ENCODE results near the gene OXCT2. TPM values are rescaled to one million over a fixed set of nuclear protein-coding genes. Genes with fewer than 3 reads are reported as not detected.

Gene OXCT2
- total and polyA plus RNA-seq, 9 of the 15 experiments (the other 6 are each of a cell fraction or from before 2014, with no cell fraction given), result 0.08 to 0.64 (median 0.22) TPM; not detected in 2

DNA sequence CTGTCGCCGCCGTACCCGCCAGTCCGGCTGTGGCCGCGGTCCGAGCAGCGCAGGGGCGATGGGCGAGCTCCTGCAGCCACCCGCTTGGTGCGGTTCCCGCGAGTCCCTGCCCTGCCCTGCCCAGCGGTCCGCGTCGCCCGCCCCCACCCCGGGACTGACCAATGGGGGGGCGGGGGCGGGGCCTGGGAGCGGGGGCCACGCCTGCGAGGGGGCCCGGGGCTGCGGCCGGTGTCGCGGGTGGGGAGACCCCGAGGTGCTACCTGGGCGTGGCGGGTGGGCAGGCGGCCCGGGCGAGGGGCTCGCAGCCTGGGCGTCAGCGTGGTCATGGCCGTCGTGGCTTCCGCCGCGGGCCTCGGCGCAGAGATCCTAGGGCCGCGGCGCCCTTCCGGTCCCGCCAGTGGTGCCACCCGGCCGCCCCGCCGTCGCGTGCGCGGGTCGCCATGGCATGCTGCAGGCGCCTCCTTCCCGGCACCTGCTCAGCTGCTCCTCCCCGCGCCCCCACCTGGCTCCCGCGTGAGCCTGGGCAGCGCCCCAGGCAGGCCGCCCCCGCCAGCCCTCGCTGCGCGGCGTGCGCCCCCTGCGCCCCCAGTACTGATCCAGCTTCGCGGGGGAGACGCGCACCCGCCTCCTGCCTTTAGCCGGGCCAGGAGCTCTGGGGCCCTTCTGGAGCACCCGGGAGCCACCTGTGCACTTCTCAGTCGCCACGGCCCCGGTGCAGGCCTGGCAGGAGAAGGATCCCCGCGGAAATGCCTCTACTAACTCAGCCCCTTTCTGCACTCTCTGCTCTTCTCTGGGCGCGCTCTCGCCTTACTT, 17.8 kb upstream of the OXCT2 start, which contains the start of gene BMP8B (continued):
- TF ChIP-seq, protein P1, sequence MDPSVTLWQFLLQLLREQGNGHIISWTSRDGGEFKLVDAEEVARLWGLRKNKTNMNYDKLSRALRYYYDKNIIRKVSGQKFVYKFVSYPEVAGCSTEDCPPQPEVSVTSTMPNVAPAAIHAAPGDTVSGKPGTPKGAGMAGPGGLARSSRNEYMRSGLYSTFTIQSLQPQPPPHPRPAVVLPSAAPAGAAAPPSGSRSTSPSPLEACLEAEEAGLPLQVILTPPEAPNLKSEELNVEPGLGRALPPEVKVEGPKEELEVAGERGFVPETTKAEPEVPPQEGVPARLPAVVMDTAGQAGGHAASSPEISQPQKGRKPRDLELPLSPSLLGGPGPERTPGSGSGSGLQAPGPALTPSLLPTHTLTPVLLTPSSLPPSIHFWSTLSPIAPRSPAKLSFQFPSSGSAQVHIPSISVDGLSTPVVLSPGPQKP (CRISPR knock-in tag; IDR thresholded peaks at IDR 0.05), result no peak
- TF ChIP-seq ZKSCAN3 (CRISPR knock-in tag; IDR thresholded peaks at IDR 0.05) (no peak), MBD2 (IDR thresholded peaks at IDR 0.05; ENCODE audit: borderline replicate concordance, low read depth) (no peak; the same call in 1 of the 2 replicates), NR2C2 (CRISPR knock-in tag; IDR thresholded peaks at IDR 0.05) (peak; percentile 52; the same call in 1 of the 2 replicates), NR2C2 (tag; IDR thresholded peaks at IDR 0.05) (peak; percentile 53; the same call in 1 of the 2 replicates), IRF2 (CRISPR knock-in tag; IDR thresholded peaks at IDR 0.05) (0 out of 2 replicates have a peak, but pooled peaks have one; percentile 56), ZC3H4 (CRISPR knock-in tag; IDR thresholded peaks at IDR 0.05; ENCODE audit: borderline replicate concordance) (peak; percentile 74; the same call in 1 of the 2 replicates), ZBTB7A (IDR thresholded peaks at IDR 0.05; ENCODE audit: borderline replicate concordance, control insufficient read depth, low read depth, low read length) (peak; percentile 88), GATAD2A (IDR thresholded peaks at IDR 0.05) (0 out of 2 replicates have a peak, but pooled peaks have one; percentile 39), CSDE1 (IDR thresholded peaks at IDR 0.05) (no peak), BHLHE40 (IDR thresholded peaks at IDR 0.05; ENCODE audit: low read length) (peak; percentile 82), MEF2A (IDR thresholded peaks at IDR 0.05; ENCODE audit: control insufficient read depth, low read depth, low read length) (no peak), RBM25 (IDR thresholded peaks at IDR 0.05; ENCODE audit: low read depth, low read length, severe bottlenecking) (peak; percentile 79), FOXM1 (IDR thresholded peaks at IDR 0.05; ENCODE audit: low read depth) (no peak), FOXM1 (CRISPR knock-in tag; IDR thresholded peaks at IDR 0.05; ENCODE audit: low read depth) (0 out of 2 replicates have a peak, but pooled peaks have one; percentile 54), NFE2L1 (tag; IDR thresholded peaks at IDR 0.05; ENCODE audit: borderline replicate concordance, low read depth) (no peak), BDP1 (IDR thresholded peaks at IDR 0.05; ENCODE audit: insufficient read depth, insufficient read length) (no peak), ETV6 (IDR thresholded peaks at IDR 0.05; ENCODE audit: borderline replicate concordance in 1 of 2, low read depth in 2 of 2, low read length in 1 of 2) (no peak), ETV6 (CRISPR knock-in tag; IDR thresholded peaks at IDR 0.05; ENCODE audit: borderline replicate concordance) (peak; percentile 71; the same call in 1 of the 2 replicates), RBFOX2 (IDR thresholded peaks at IDR 0.05; ENCODE audit: low read depth, low read length) (peak; percentile 76), CBX3 (IDR thresholded peaks at IDR 0.05; ENCODE audit: borderline replicate concordance in 1 of 2, low read length in 2 of 2) (no peak)
- TF ChIP-seq, protein P2, sequence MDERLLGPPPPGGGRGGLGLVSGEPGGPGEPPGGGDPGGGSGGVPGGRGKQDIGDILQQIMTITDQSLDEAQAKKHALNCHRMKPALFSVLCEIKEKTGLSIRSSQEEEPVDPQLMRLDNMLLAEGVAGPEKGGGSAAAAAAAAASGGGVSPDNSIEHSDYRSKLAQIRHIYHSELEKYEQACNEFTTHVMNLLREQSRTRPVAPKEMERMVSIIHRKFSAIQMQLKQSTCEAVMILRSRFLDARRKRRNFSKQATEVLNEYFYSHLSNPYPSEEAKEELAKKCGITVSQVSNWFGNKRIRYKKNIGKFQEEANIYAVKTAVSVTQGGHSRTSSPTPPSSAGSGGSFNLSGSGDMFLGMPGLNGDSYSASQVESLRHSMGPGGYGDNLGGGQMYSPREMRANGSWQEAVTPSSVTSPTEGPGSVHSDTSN (CRISPR knock-in tag; IDR thresholded peaks at IDR 0.05; ENCODE audit: low read depth), result no peak
- TF ChIP-seq, protein P2 (tag; conservative IDR thresholded peaks at IDR 0.05; ENCODE audit: low read depth), result no peak
- TF ChIP-seq, protein P3, sequence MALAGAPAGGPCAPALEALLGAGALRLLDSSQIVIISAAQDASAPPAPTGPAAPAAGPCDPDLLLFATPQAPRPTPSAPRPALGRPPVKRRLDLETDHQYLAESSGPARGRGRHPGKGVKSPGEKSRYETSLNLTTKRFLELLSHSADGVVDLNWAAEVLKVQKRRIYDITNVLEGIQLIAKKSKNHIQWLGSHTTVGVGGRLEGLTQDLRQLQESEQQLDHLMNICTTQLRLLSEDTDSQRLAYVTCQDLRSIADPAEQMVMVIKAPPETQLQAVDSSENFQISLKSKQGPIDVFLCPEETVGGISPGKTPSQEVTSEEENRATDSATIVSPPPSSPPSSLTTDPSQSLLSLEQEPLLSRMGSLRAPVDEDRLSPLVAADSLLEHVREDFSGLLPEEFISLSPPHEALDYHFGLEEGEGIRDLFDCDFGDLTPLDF (CRISPR knock-in tag; IDR thresholded peaks at IDR 0.05), result peak; percentile 51; the same call in 1 of the 2 replicates

Data from K562 (cell line).